Measurements from ENCODE around the gene SEC22A. TPM values are rescaled to one million over a fixed set of nuclear protein-coding genes. Genes with fewer than 3 reads are reported as not detected.

The SEC22A gene
- total and polyA plus RNA-seq, 7 donors = 5.8 to 47.2 (median 17.8) TPM

DNA sequence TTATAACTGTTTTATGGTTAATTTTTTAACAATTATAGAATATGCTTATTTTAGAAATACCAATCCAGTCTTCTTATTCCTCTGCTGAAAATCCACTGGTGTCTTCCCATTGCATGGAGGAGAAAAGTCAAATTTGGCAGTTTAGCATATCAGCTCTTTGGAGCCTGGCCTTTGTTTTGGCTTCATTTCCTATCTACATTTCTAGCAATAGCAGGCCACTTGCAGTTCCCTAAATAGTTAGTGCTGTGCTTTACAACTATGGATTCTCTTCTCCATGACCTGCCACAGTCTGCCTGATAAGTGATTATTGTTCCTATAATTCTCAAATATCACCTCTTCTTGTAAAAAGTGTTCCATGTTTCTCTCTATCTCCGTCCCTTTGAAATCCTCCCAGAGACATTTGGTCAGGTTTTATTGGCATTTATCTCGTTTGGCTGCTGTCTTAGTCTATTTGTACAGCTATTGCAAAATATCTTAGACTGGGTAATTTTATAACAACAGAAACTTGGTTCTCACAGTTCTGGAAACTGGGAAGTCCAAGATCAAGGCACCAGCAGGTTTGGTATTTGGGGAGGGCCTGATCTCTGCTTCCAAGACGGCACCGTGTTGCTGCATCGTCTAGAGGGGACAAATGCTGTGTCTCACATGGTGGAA lies 8.2 kb upstream of the SEC22A start:
- Histone ChIP-seq H3K36me3 (no peaks in the 10 kb centered on the region), H3K27ac (no peak overlapping the region), H3K27me3 (no peaks in the 10 kb centered on the region), H3K4me1 (no peaks in the 10 kb centered on the region), H3K9me3 (no peaks in the 10 kb centered on the region), H3K4me3 (no peak overlapping the region)
- DNase-seq = no peak
- intact Hi-C loops (cut with DNase I) = no loop called here
- TF ChIP-seq POLR2A (IDR thresholded peaks at IDR 0.05) (no peak), EP300 (IDR thresholded peaks at IDR 0.05) (no peak), POLR2AphosphoS5 (IDR thresholded peaks at IDR 0.05) (no peak)
- TF ChIP-seq, protein P1, sequence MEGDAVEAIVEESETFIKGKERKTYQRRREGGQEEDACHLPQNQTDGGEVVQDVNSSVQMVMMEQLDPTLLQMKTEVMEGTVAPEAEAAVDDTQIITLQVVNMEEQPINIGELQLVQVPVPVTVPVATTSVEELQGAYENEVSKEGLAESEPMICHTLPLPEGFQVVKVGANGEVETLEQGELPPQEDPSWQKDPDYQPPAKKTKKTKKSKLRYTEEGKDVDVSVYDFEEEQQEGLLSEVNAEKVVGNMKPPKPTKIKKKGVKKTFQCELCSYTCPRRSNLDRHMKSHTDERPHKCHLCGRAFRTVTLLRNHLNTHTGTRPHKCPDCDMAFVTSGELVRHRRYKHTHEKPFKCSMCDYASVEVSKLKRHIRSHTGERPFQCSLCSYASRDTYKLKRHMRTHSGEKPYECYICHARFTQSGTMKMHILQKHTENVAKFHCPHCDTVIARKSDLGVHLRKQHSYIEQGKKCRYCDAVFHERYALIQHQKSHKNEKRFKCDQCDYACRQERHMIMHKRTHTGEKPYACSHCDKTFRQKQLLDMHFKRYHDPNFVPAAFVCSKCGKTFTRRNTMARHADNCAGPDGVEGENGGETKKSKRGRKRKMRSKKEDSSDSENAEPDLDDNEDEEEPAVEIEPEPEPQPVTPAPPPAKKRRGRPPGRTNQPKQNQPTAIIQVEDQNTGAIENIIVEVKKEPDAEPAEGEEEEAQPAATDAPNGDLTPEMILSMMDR (IDR thresholded peaks at IDR 0.05) = no peak
- WGBS, 2 donors = 72 to 83% methylated on average over 5 of the region's 5 CpGs

DNA sequence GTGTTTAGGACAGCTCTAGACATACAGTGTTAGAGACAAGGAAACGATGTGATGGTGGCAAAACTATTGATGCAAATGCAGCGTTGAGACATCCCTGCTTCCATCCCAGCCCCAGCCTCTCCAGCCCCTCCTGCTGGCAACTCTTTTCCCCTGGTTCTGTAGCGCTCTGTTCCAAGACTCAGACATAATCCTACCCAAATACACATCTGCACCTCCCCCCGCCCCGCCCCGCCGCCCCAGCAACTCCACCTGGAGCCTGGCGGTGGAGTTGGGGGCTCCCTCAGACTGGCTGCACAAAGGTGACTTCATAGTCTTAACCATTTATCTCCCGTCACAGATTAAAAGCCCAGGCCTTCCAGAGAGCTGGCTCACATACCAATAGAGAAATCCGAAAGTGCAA lies 7.2 kb upstream of the SEC22A start:
- TF ChIP-seq POLR2AphosphoS5 (IDR thresholded peaks at IDR 0.05) (no peak), EP300 (IDR thresholded peaks at IDR 0.05) (no peak)
- TF ChIP-seq, protein P1 (IDR thresholded peaks at IDR 0.05) = peak in 1 of 4 experiments; percentile 55
- no peak overlapping the region for H3K27ac ChIP-seq
- H3K27me3 ChIP-seq = no peaks in the 10 kb centered on the region
- H3K9me3 ChIP-seq = no peaks in the 10 kb centered on the region
- H3K4me1 ChIP-seq = no peaks in the 10 kb centered on the region
- DNase-seq = no peak
- intact Hi-C loops (cut with DNase I) = no loop called here
- H3K4me3 ChIP-seq = no peak overlapping the region
- WGBS, 2 donors = 22 to 46% methylated on average over 10 of the region's 10 CpGs
- no peaks in the 10 kb centered on the region for H3K36me3 ChIP-seq

DNA sequence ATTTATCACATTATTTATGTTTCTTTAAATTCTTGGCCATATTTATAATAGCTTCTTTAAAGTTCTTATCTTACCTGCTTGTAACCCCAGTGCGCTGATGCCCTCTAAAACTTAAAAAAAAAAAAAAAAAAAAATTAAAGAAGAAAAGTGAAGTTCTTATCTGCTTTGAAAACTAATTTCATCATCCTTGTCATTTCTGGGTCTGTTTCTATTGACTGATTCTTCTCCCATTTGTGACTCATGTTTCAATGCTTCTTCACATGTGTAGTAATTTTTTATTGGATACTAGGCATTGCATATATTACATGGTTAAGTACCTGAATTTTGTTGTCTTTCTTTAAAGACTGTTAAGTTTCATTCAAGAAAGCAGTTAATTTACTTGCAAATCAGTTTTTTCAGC lies 3.4 kb upstream of the SEC22A start:
- Histone ChIP-seq H3K9me3 (no peaks in the 10 kb centered on the region), H3K27me3 (no peaks in the 10 kb centered on the region), H3K36me3 (no peaks in the 10 kb centered on the region), H3K27ac (no peak overlapping the region), H3K4me3 (no peak overlapping the region), H3K4me1 (peaks cover 0 to 18% (median 9%) of the 10 kb centered on the region in 4 donors)
- TF ChIP-seq, protein P1 (IDR thresholded peaks at IDR 0.05) = no peak
- TF ChIP-seq POLR2AphosphoS5 (IDR thresholded peaks at IDR 0.05) (no peak), EP300 (IDR thresholded peaks at IDR 0.05) (no peak), POLR2A (IDR thresholded peaks at IDR 0.05) (no peak)
- no peak for DNase-seq
- intact Hi-C loops (cut with DNase I) = no loop called here
- 96 to 97% methylated on average over 1 of the region's 1 CpG for WGBS, 2 donors

DNA sequence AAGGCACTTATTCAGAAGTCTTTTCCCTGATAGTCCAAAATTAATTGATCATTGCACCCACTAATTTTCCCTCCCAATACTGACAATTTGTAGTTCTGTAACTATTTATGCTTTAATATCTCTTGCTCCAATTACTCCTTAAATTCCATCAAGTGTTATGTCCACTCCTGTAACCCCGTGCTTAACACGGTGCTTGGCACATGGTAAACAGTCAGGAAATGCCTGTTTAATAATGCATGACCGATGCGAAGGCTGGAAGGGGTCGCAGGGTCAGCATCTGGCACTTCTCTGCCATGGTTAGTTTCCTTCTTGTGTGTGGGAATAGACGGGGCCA lies 553 bp upstream of the SEC22A start:
- 1 to 4% methylated on average over 6 of the region's 6 CpGs for WGBS, 2 donors
- H3K27ac ChIP-seq = peak overlapping the region; percentile 83 to 86 (median 86)
- intact Hi-C loops (cut with DNase I) = loop anchor here (5.0 to 10.0 kb wide), 5 partner anchors 104 to 406 kb away; partner anchors contain the start of genes HSPBAP1, PDIA5, SEMA5B and SLC49A4
- H3K9me3 ChIP-seq = no peaks in the 10 kb centered on the region
- H3K4me1 ChIP-seq = peaks cover 0 to 22% (median 9%) of the 10 kb centered on the region in 4 donors
- no peaks in the 10 kb centered on the region for H3K36me3 ChIP-seq
- no peaks in the 10 kb centered on the region for H3K27me3 ChIP-seq
- TF ChIP-seq POLR2AphosphoS5 (IDR thresholded peaks at IDR 0.05) (no peak), POLR2A (IDR thresholded peaks at IDR 0.05) (no peak), EP300 (IDR thresholded peaks at IDR 0.05) (no peak)
- TF ChIP-seq, protein P1 (IDR thresholded peaks at IDR 0.05) = no peak
- DNase-seq = no peak
- H3K4me3 ChIP-seq = peak overlapping the region; percentile 85 to 97 (median 92)
